IMR-90 (cell line): Measurements from ENCODE around the gene CIAO2A. TPM values are rescaled to one million over a fixed set of nuclear protein-coding genes. Genes with fewer than 3 reads are reported as not detected.

Experiments
- ATAC-seq: fragments of 200-7000 bp; cut with Tn5 transposase; 2 replicates; pipeline ENCODE4 v1.9.1; 2020; ENCODE audit warnings: low read depth, mild to moderate bottlenecking, moderate library complexity
- BruUV-seq: library from RNA; stranded (reverse); fragments of 400-500 nt; replicated peaks from 2 replicates; lab custom pipeline; 2021; lab: Mats Ljungman, UMichigan
- CTCF ChIA-PET: fragments of 300-600 bp; formaldehyde crosslinking; extraction: SDS; loops from one replicate; lab custom pipeline; 2021; ENCODE audit warnings: antibody characterized with exemption; lab: Yijun Ruan, JAX
- POLR2A ChIA-PET: fragments of 300-600 bp; sonication (Branson Sonifier 250); formaldehyde crosslinking; loops from one replicate; lab custom pipeline; 2022; ENCODE audit warnings: antibody characterized with exemption; ENCODE audit not compliant: unreplicated experiment; lab: Charles Lee
- DNase-seq: peaks from one replicate; pipeline ENCODE4 v3.0.0; 2013
- H2AFZ ChIP-seq: replicated peaks from 2 replicates; pipeline ENCODE3; 2013; ENCODE audit warnings: low read length, mild to moderate bottlenecking; ENCODE audit not compliant: poor library complexity
- H2AK5ac ChIP-seq: 2 replicates; pipeline ENCODE4 v1.6.1; 2013; ENCODE audit warnings: low read depth, low read length, inconsistent platforms
- H2AK9ac ChIP-seq: replicated peaks from 2 replicates; pipeline ENCODE3; 2013; ENCODE audit warnings: mild to moderate bottlenecking, low read depth, low read length, moderate library complexity; ENCODE audit not compliant: poor library complexity
- H2BK120ac ChIP-seq: 2 replicates; pipeline ENCODE4 v1.6.1; 2013; ENCODE audit warnings: low read depth, low read length, inconsistent platforms
- H2BK15ac ChIP-seq: 3 replicates; pipeline ENCODE4 v1.6.1; 2013; ENCODE audit warnings: low read depth, low read length, inconsistent platforms
- H2BK20ac ChIP-seq: 2 replicates; pipeline ENCODE4 v1.6.1; 2013; ENCODE audit warnings: low read depth, mild to moderate bottlenecking, inconsistent platforms, low read length, moderate library complexity
- H2BK5ac ChIP-seq: 2 replicates; pipeline ENCODE4 v1.6.1; 2013; ENCODE audit warnings: mild to moderate bottlenecking, low read depth, low read length, inconsistent platforms; ENCODE audit not compliant: poor library complexity, severe bottlenecking
- H3K14ac ChIP-seq: replicated peaks from 2 replicates; pipeline ENCODE4 v1.6.1; 2013; ENCODE audit warnings: low read depth, low read length, inconsistent platforms
- H3K18ac ChIP-seq: 2 replicates; pipeline ENCODE4 v1.6.1; 2013; ENCODE audit warnings: low read depth, low read length, control low read depth
- H3K23ac ChIP-seq: 2 replicates; pipeline ENCODE4 v1.6.1; 2013; ENCODE audit warnings: low read depth, low read length, inconsistent platforms
- H3K27ac ChIP-seq: 2 replicates; pipeline ENCODE4 v1.5.1; 2013; ENCODE audit warnings: mild to moderate bottlenecking, control low read depth, low read length; ENCODE audit not compliant: insufficient read depth
- H3K27me3 ChIP-seq: 2 replicates; pipeline ENCODE4 v1.6.1; 2013; ENCODE audit warnings: low read length; ENCODE audit not compliant: control insufficient read depth, insufficient read depth
- H3K36me3 ChIP-seq: 2 replicates; pipeline ENCODE4 v1.6.1; 2013; ENCODE audit warnings: low read length, mixed read lengths; ENCODE audit not compliant: control insufficient read depth, insufficient read depth
- H3K4ac ChIP-seq: 2 replicates; pipeline ENCODE4 v1.6.1; 2013; ENCODE audit warnings: low read depth, low read length, inconsistent platforms
- H3K4me1 ChIP-seq: 2 replicates; pipeline ENCODE4 v1.6.1; 2013; ENCODE audit warnings: low read length, mixed read lengths; ENCODE audit not compliant: control insufficient read depth, insufficient read depth
- H3K4me2 ChIP-seq: 2 replicates; pipeline ENCODE4 v1.6.1; 2013; ENCODE audit warnings: low read depth, mild to moderate bottlenecking, control low read depth, low read length, moderate library complexity
- H3K4me3 ChIP-seq: 2 replicates; pipeline ENCODE4 v1.5.1; 2013; ENCODE audit warnings: low read depth, mild to moderate bottlenecking, control low read depth, low read length, moderate library complexity; ENCODE audit not compliant: insufficient read depth
- H3K56ac ChIP-seq: 2 replicates; pipeline ENCODE4 v1.6.1; 2013; ENCODE audit warnings: low read length, inconsistent platforms; ENCODE audit not compliant: insufficient read depth; ENCODE audit errors: extremely low read depth
- H3K79me1 ChIP-seq, 2 experiments: 2 replicates each; pipeline ENCODE4 v1.6.1; 2013; ENCODE audit warnings: low read length in 2 of 2, inconsistent platforms in 1 of 2, low read depth in 1 of 2
- H3K9ac ChIP-seq: 2 replicates; pipeline ENCODE4 v1.6.1; 2013; ENCODE audit warnings: low read depth, low read length, control low read depth
- H3K9me1 ChIP-seq: 2 replicates; pipeline ENCODE4 v1.6.1; 2013; ENCODE audit warnings: low read length, inconsistent platforms; ENCODE audit not compliant: insufficient read depth
- H3K9me3 ChIP-seq: 2 replicates; pipeline ENCODE4 v1.6.1; 2013; ENCODE audit warnings: low read length; ENCODE audit not compliant: control insufficient read depth, insufficient read depth
- H4K20me1 ChIP-seq: 2 replicates; pipeline ENCODE4 v1.6.1; 2013; ENCODE audit warnings: low read length, inconsistent platforms; ENCODE audit not compliant: insufficient read depth
- H4K5ac ChIP-seq: 2 replicates; pipeline ENCODE4 v1.6.1; 2013; ENCODE audit warnings: mild to moderate bottlenecking, low read depth, low read length, control low read depth
- H4K8ac ChIP-seq, 2 experiments: 2 replicates each; pipeline ENCODE4 v1.6.1; 2013; ENCODE audit warnings: low read depth in 2 of 2, low read length in 2 of 2, control low read depth in 1 of 2, inconsistent platforms in 1 of 2
- H4K91ac ChIP-seq: 2 replicates; pipeline ENCODE4 v1.6.1; 2013; ENCODE audit warnings: low read depth, low read length, inconsistent platforms; ENCODE audit not compliant: insufficient read depth
- BHLHE40 ChIP-seq: fragments of 150-350 bp; IDR thresholded peaks from 2 replicates; pipeline ENCODE4 v1.6.1; 2016; ENCODE audit warnings: mild to moderate bottlenecking, low read depth, low read length
- CEBPB ChIP-seq: IDR thresholded peaks from 2 replicates; pipeline ENCODE4 v1.6.1; 2012; ENCODE audit warnings: low read depth, low read length, improper control_type of control experiment
- CHD1 ChIP-seq: IDR thresholded peaks from 2 replicates; pipeline ENCODE4 v1.6.1; 2012; ENCODE audit warnings: low read depth, low read length, improper control_type of control experiment
- CTCF ChIP-seq: conservative IDR thresholded peaks from 2 replicates; pipeline ENCODE4 v1.5.1; 2012; ENCODE audit warnings: mild to moderate bottlenecking, low read depth, low read length, improper control_type of control experiment
- ELK1 ChIP-seq: fragments of 150-350 bp; IDR thresholded peaks from 2 replicates; pipeline ENCODE4 v1.6.1; 2016; ENCODE audit warnings: low read depth, mild to moderate bottlenecking, low read length, moderate library complexity, borderline replicate concordance
- FOS ChIP-seq: fragments of 150-350 bp; IDR thresholded peaks from 2 replicates; pipeline ENCODE4 v1.6.1; 2016; ENCODE audit warnings: low read depth, low read length
- MAFK ChIP-seq: IDR thresholded peaks from 2 replicates; pipeline ENCODE4 v1.6.1; 2012; ENCODE audit warnings: low read depth, low read length, improper control_type of control experiment
- MAZ ChIP-seq: IDR thresholded peaks from 2 replicates; pipeline ENCODE4 v1.6.1; 2012; ENCODE audit warnings: low read depth, mild to moderate bottlenecking, low read length, improper control_type of control experiment, moderate library complexity, borderline replicate concordance
- POLR2A ChIP-seq: IDR thresholded peaks from 2 replicates; pipeline ENCODE4 v1.6.1; 2012; ENCODE audit warnings: mild to moderate bottlenecking, low read depth, low read length
- RCOR1 ChIP-seq: IDR thresholded peaks from 2 replicates; pipeline ENCODE4 v1.6.1; 2012; ENCODE audit warnings: mild to moderate bottlenecking, low read length, improper control_type of control experiment; ENCODE audit not compliant: insufficient replicate concordance
- RFX5 ChIP-seq: IDR thresholded peaks from 2 replicates; pipeline ENCODE4 v1.8.0; 2012; ENCODE audit warnings: low read depth, mild to moderate bottlenecking, low read length, moderate library complexity
- SMC3 ChIP-seq: fragments of 150-350 bp; IDR thresholded peaks from 2 replicates; pipeline ENCODE4 v1.6.1; 2016; ENCODE audit warnings: low read depth, mild to moderate bottlenecking, antibody characterized with exemption, low read length, moderate library complexity
- WGBS, 2 experiments: methylation state at CpG; one replicate each; pipeline versions ENCODE4 v1.1.5 to v1.1.7; 2013; ENCODE audit warnings: missing lambda C conversion rate in 2 of 2; ENCODE audit not compliant: insufficient read length in 1 of 2; ENCODE audit errors: extremely low coverage in 2 of 2; 5-methylcytosine and 5-hydroxymethylcytosine counted together
- dilution Hi-C: fragments of 300-500 bp; cut with HindIII; formaldehyde crosslinking; loops from one replicate; pipeline ENCODE4 v1.14.3; 2018; ENCODE audit warnings: low sequenced_read_pairs; ENCODE audit not compliant: unreplicated experiment
- in situ Hi-C: fragments of 300-500 bp; cut with MboI; formaldehyde crosslinking; loops from 3 replicates; pipeline ENCODE4 v1.14.3; 2019; ENCODE audit warnings: low sequenced_read_pairs, inconsistent platforms, mixed read lengths
- intact Hi-C: fragments of 100-400 bp; cut with micrococcal nuclease; formaldehyde crosslinking; loops from 2 replicates; pipeline ENCODE4 v1.10.0; 2022
- polyA plus RNA-seq, 3 experiments: library from polyadenylated mRNA; depleted of rRNA; stranded (reverse); fragments of >200 nt; gene quantifications; 2 replicates each; pipeline ENCODE4 v1.2.3, GENCODE V29; 2012; ENCODE audit warnings: low replicate concordance in 1 of 3
- total RNA-seq: library from RNA; depleted of rRNA; stranded (reverse); fragments of >200 nt; gene quantifications from 2 replicates; pipeline ENCODE4 v1.2.3, GENCODE V29; 2012

CIAO2A gene
- total and polyA plus RNA-seq, 2 of the 4 experiments (the other 2 are of a cell fraction) = 36.7 to 38.3 TPM

- DNase-seq (no peak), ATAC-seq (no peak)
- no peak for TF ChIP-seq CEBPB
- no peak for TF ChIP-seq SMC3
- TF ChIP-seq RFX5 = no peak
- no peak for TF ChIP-seq CTCF
- no peak for TF ChIP-seq FOS
- TF ChIP-seq POLR2A = no peak
- no peak for TF ChIP-seq MAZ
- no peak for TF ChIP-seq RCOR1
- TF ChIP-seq MAFK = no peak
- TF ChIP-seq BHLHE40 = no peak
- TF ChIP-seq ELK1 = no peak
- TF ChIP-seq CHD1 = no peak
- no peaks in the 10 kb centered on the region for H4K20me1 ChIP-seq
- no peak overlapping the region for H3K14ac ChIP-seq
- in situ Hi-C loops (loop anchor here (25.0 kb wide), 1 partner anchor 167 kb away; no protein-coding TSS in a partner anchor), dilution Hi-C loops (no loop called here), intact Hi-C loops (no loop called here)
- no peak overlapping the region for H3K18ac ChIP-seq
- H3K9me1 ChIP-seq = no peaks in the 10 kb centered on the region
- H3K9ac ChIP-seq = no peak overlapping the region
- no peak overlapping the region for H2AK5ac ChIP-seq
- H3K9me3 ChIP-seq = no peaks in the 10 kb centered on the region
- H3K27me3 ChIP-seq = peaks cover 19% of the 10 kb centered on the region
- no peak overlapping the region for H2AFZ ChIP-seq
- no peak overlapping the region for H3K4ac ChIP-seq
- H4K91ac ChIP-seq = no peak overlapping the region
- BruUV-seq = no TSS peak
- no peak overlapping the region for H3K56ac ChIP-seq
- no peak overlapping the region for H2BK20ac ChIP-seq
- no peak overlapping the region for H2BK5ac ChIP-seq
- no peak overlapping the region for H2BK15ac ChIP-seq
- no peak overlapping the region for H3K4me2 ChIP-seq
- H2BK120ac ChIP-seq = no peak overlapping the region
- H4K8ac ChIP-seq = no peak overlapping the region
- ChIA-PET POLR2A (interaction anchor here (0.5 kb wide), 1 partner anchor 170 kb away, joined by 7 read pairs; no protein-coding TSS in a partner anchor), CTCF (interaction anchor here (0.6 kb wide), 1 partner anchor 167 kb away, joined by 3 read pairs; no protein-coding TSS in a partner anchor)
- H3K23ac ChIP-seq = no peak overlapping the region
- no peak overlapping the region for H2AK9ac ChIP-seq
- 80% methylated on average over 2 of the region's 4 CpGs; no CpG with 5 or more reads in 1 of the 2 experiments for WGBS, 2 experiments
- H3K4me1 ChIP-seq = peaks cover 2% of the 10 kb centered on the region; the same call in 1 of the 2 replicates
- no peaks in the 10 kb centered on the region for H3K79me1 ChIP-seq
- no peak overlapping the region for H3K27ac ChIP-seq
- H3K36me3 ChIP-seq = no peaks in the 10 kb centered on the region
- no peak overlapping the region for H3K4me3 ChIP-seq
- no peak overlapping the region for H4K5ac ChIP-seq
Measured at GRCh38 chr15:64029633-64030032, 64.0 kb downstream of the CIAO2A start.
